HG03558 (cell line): Measurements from ENCODE around the gene TPRN.

Source experiments
- ATAC-seq: cut with Tn5 transposase; IDR thresholded peaks from one replicate; pipeline ENCODE4 v1.9.1; 2021; ENCODE audit warnings: moderate number of reproducible peaks; ENCODE audit not compliant: unreplicated experiment; ENCODE audit errors: extremely low read depth

TPRN gene

DNA sequence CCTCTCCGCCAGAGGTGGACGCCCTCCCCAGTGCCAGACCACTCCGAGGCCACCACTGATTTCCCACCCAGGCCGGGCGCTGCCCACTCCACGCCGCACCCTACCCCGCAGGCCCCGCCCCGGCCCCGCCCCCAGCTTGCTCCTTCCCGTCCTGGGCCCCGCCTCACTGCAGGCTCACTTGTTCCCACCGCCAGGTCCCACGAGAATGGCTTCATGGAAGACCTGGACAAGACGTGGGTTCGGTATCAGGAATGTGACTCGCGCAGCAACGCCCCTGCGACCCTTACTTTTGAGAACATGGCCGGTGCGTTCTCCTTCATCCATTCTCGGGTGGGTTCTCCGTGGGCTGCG is 37.2 kb downstream of the TPRN start:
- no peak for ATAC-seq

DNA sequence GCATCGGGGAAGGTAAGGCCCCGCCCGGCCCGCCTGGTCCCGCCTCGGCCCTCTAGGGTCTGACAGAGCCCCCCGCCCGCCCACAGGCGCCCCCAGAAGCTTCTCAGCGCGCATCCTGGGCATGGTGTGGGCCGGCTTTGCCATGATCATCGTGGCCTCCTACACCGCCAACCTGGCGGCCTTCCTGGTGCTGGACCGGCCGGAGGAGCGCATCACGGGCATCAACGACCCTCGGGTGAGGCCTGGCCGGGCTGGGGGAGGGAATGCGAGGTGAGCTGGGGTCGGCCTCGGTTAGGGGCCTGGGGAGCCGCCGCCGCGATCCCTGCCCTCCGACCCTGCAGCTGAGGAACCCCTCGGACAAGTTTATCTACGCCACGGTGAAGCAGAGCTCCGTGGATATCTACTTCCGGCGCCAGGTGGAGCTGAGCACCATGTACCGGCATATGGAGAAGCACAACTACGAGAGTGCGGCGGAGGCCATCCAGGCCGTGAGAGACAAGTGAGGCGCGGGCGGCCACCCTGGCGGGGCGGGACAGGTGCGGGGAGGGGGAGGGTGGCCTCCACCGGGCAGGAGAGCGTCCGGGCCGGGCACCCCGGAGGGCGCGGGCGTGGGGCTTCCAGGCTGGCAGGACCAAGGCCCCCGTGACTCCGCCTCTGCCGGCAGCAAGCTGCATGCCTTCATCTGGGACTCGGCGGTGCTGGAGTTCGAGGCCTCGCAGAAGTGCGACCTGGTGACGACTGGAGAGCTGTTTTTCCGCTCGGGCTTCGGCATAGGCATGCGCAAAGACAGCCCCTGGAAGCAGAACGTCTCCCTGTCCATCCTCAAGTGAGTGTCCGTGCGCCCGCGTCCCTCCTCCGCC is 37.8 kb downstream of the TPRN start:
- ATAC-seq, result no peak

GRCh38 chr9:137161558-137162486 is 38.7 kb downstream of the TPRN start:
- no peak for ATAC-seq

DNA sequence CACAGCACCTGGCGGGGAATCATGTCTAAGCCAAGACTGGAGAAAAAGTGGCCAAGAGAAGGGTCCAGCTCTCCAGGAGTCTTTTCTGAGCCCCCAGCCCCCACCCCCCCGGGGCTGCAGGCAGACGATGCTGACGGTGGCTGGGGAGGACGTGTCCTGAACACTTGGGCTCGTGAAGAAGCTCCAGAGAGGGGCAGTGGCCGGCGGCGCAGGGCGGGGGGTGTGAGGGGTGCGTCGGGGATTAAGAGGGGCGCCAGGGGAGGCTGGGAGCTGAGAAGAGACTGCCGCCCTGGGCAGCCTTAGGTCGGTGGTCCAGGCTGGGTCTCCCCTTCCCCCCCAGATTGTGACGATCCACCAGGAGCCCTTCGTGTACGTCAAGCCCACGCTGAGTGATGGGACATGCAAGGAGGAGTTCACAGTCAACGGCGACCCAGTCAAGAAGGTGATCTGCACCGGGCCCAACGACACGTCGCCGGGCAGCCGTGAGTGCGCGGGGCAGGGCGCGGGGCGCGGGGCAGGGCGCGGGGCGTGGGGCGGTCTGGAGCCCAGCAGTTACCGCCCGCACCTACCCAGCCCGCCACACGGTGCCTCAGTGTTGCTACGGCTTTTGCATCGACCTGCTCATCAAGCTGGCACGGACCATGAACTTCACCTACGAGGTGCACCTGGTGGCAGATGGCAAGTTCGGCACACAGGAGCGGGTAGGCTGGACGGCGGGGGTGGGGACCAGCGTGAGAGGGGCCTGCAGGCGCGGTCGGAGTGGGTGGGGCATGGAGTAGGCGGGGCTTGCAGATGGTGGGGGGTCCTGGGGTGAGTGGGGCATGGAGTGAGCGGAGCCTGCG is 39.6 kb downstream of the TPRN start:
- no peak for ATAC-seq

GRCh38 chr9:137160054-137160425 is 40.5 kb downstream of the TPRN start:
- ATAC-seq, result no peak

- no peak for ATAC-seq
These were observed 41.2 kb downstream of the TPRN start for GRCh38 chr9:137159105-137160053.

DNA sequence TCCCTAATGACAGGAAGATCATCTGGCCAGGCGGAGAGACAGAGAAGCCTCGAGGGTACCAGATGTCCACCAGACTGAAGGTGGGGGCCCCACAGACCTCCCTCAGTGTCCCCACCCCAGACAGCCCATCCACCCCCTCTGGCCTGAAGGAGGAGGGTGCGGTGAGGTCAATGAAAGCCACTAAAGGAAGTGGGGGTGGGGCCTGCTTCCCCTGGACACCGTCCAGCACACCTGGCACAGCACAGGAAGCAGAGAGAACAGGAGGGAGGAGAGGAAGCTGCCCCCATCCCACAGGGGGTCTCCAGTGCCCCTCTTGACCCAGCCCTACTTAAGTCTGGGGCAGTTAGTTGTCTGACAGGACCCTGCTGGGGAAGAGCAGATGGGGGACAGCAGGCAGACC is 41.9 kb downstream of the TPRN start:
- no peak for ATAC-seq

GRCh38 chr9:137157618-137158415 is 42.7 kb downstream of the TPRN start:
- ATAC-seq, result no peak

DNA sequence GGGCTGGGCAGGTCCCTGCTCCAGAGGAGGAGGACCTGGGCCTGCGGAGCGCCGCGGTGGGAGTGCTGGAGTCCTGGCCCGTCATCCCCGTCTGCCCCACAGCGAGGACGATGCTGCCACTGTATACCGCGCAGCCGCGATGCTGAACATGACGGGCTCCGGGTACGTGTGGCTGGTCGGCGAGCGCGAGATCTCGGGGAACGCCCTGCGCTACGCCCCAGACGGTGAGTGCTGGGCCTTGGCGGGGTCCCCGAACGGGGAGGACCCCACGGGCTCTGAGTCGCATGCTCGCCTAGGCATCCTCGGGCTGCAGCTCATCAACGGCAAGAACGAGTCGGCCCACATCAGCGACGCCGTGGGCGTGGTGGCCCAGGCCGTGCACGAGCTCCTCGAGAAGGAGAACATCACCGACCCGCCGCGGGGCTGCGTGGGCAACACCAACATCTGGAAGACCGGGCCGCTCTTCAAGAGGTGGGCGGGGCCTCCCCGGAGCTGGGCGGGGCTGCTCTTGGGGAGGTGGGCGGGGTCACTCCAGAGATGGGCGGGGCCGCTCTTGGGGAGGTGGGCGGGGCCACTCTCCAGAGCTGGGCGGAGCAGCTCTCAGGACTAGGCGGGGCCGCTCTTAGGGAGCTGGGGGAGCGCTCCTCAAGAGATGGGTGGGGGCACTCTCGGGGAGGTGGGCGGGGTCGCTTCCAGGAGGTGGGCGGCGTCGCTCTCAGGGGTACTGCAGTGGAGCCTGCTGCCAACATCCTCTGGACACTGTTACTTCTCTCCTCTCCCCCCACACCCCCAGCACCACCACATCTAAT is 43.8 kb downstream of the TPRN start:
- ATAC-seq, result no peak

GRCh38 chr9:137152844-137153405 is 47.6 kb downstream of the TPRN start:
- no peak for ATAC-seq

DNA sequence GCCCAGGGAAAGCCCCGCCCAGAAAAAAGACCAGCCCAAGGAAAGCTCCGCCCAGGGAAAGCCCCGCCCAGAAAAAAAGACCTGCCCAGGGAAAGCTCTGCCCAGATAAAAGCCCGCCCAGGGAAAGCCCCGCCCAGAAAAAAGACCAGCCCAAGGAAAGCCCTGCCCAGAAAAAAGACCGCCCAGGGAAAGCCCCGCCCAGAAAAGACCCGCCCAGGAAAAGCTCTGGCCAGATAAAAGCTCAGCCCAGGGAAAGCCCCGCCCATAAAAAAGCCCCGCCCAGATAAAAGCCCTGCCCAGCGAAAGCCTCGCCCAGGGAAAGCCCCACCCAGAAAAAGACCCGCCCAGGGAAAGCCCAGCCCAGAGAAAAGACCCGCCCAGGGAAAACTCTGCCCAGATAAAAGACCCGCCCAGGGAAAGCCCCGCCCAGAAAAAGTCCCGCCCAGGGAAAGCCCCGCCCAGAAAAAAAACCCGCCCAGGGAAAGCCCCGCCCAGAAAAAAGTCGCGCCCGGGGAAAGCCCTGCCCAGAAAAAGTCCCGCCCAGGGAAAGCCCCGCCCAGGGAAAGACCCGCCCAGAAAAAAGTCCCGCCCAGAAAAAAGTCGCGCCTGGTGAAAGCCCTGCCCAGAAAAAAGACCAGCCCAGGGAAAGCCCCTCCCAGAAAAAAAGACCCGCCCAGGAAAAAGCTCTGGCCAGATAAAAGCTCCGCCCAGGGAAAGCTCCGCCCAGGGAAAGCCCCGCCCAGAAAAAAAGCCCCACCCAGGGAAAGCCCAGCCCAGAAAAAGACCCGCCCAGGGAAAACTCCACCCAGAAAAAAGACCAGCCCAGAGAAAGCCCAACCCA is 49.7 kb downstream of the TPRN start:
- no peak for ATAC-seq

DNA sequence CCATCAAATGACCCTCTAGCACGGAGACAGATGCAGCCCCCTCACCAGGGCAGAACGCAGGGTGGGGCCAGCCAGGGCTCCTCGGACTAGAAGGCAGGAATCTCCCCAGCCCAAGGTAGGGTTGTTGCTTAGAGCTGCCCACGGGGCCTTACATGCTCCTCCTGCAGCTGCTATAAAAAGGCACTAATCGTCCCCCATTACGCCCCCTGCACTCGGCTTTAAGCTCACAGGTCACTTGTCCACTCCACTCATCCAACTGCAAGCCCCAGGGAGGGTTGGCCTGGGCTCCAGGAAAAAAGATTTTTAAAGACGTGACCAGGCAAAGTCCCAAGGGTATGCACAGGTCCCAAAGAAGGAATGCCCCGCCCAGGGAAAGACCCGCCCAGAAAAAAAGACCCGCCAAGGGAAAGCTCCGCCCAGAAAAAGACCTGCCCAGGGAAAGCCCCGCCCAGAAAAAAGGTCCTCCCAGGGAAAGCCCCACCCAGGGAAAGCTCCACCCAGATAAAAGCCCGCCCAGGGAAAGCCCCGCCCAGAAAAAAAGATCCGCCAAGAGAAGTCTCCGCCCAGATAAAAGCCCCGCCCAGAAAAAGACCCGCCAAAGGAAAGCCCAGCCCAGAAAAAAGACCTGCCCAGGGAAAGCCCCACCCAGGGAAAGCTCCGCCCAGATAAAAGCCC is 50.5 kb downstream of the TPRN start:
- no peak for ATAC-seq

GRCh38 chr9:137149363-137149762 is 51.2 kb downstream of the TPRN start:
- ATAC-seq, result no peak

DNA sequence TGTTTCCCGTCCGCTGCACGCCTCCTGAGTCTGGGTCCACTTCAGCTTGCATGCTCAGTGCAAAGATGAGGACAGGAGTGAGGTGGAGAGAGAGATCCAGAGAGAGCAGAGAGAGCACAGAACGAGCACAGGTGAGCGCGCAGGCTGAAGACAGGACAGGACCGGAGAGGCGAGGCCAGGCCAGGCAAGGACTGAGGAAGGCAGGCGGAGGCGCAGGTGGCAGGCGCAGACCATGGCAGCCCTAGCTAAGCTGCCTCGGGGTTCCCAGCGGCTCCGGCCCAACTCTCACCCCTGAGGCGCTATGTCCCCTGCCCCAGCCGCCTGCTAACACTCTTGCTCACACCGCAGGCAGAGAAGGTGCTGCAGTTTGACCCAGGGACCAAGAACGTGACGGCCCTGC is 51.9 kb downstream of the TPRN start:
- ATAC-seq, result no peak

GRCh38 chr9:137148242-137148641 is 52.3 kb downstream of the TPRN start:
- ATAC-seq, result no peak

DNA sequence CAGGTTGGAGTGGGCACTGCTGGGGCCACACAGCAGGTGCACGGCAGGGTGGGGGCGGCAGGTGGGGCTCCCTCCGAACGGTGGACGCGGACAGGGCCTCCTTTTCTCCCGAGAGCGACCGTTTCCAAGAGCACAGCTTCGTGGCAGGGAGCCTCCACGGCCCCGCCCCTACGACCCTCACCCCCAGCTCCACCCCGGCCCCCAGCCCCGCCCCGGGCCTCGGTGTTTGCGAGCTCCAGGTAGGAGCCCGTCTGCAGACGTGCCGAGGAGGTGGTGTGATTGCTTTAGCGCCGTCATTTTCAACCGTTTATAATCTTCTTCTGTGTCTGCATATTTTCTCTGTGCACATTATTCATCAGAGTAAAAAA is 52.8 kb downstream of the TPRN start:
- no peak for ATAC-seq
